Erythroblast (primary cell): ENCODE measurements around the gene PLA2G4C.

Experiments
- GATA1 ChIP-seq: IDR thresholded peaks from 2 replicates; pipeline ENCODE4 v1.6.1; 2011; ENCODE audit warnings: low read depth, mild to moderate bottlenecking, control low read depth, low read length, moderate library complexity
- POLR2A ChIP-seq: IDR thresholded peaks from 2 replicates; pipeline ENCODE4 v1.6.1; 2011; ENCODE audit warnings: mild to moderate bottlenecking, low read length

- TF ChIP-seq POLR2A, result no peak
- no peak for TF ChIP-seq GATA1
Observed at GRCh38 chr19:48029431-48029830, 81.2 kb downstream of the PLA2G4C start.
